Kidney glomerular epithelial cell (primary cell): Measurements from ENCODE around the gene SHISAL2A.

Experiments
- DNase-seq: peaks from one replicate; lab custom pipeline; 2025; lab: John Stamatoyannopoulos, UW

The SHISAL2A gene

GRCh38 chr1:52659851-52660596, 27.1 kb downstream of the SHISAL2A start:
- no peak for DNase-seq

- DNase-seq: no peak
Observed at GRCh38 chr1:52660807-52661206, 27.8 kb downstream of the SHISAL2A start.

GRCh38 chr1:52662645-52663313, 29.8 kb downstream of the SHISAL2A start:
- DNase-seq: no peak

- no peak for DNase-seq
Observed at GRCh38 chr1:52663716-52664115, 30.7 kb downstream of the SHISAL2A start.

GRCh38 chr1:52665006-52665941, 32.3 kb downstream of the SHISAL2A start:
- no peak for DNase-seq

GRCh38 chr1:52667290-52667689, 34.3 kb downstream of the SHISAL2A start:
- no peak for DNase-seq

GRCh38 chr1:52667984-52668383, 35.0 kb downstream of the SHISAL2A start:
- no peak for DNase-seq

- DNase-seq: no peak
Observed at GRCh38 chr1:52668711-52669110, 35.7 kb downstream of the SHISAL2A start.

- peak; percentile 7 for DNase-seq
Observed at GRCh38 chr1:52669696-52670095, 36.7 kb downstream of the SHISAL2A start.

GRCh38 chr1:52670604-52671003, 37.6 kb downstream of the SHISAL2A start:
- no peak for DNase-seq

- DNase-seq: no peak
Observed at GRCh38 chr1:52672946-52673345, 40.0 kb downstream of the SHISAL2A start.

- no peak for DNase-seq
Observed at GRCh38 chr1:52673513-52673912, 40.5 kb downstream of the SHISAL2A start.

- peak; percentile 42 for DNase-seq
Observed at GRCh38 chr1:52674497-52675384, 41.8 kb downstream of the SHISAL2A start.

- DNase-seq: no peak
Observed at GRCh38 chr1:52676249-52676903, 43.4 kb downstream of the SHISAL2A start.

GRCh38 chr1:52677076-52677806, 44.3 kb downstream of the SHISAL2A start:
- DNase-seq: no peak

- no peak for DNase-seq
Observed at GRCh38 chr1:52679048-52679447, 46.1 kb downstream of the SHISAL2A start.

- no peak for DNase-seq
Observed at GRCh38 chr1:52679498-52679897, 46.5 kb downstream of the SHISAL2A start.

- DNase-seq: no peak
Observed at GRCh38 chr1:52680353-52680752, 47.4 kb downstream of the SHISAL2A start.

GRCh38 chr1:52681136-52681535, 48.2 kb downstream of the SHISAL2A start:
- no peak for DNase-seq

- no peak for DNase-seq
Observed at GRCh38 chr1:52683367-52683940, 50.5 kb downstream of the SHISAL2A start.
